OCI-LY1 (cell line): ENCODE results near the gene PTAR1.
"Not testable (repeated sequence)": the region's sequence is repeated elsewhere in the genome, so short reads cannot be mapped to it uniquely, and the experiment has no call there.

Experiments used
- H2AFZ ChIP-seq: fragments of 200-600 bp; sonication (generic), shearing (Covaris generic); 2 replicates; pipeline ENCODE4 v1.6.0; 2014; ENCODE audit warnings: antibody characterized with exemption, mild to moderate bottlenecking, low read length
- H3F3A ChIP-seq: fragments of 200-600 bp; sonication (generic), shearing (Covaris generic); 2 replicates; pipeline ENCODE4 v1.6.0; 2014; ENCODE audit warnings: mild to moderate bottlenecking, antibody characterized with exemption, low read length, moderate library complexity; ENCODE audit not compliant: insufficient read depth
- H3K27ac ChIP-seq: fragments of 200-600 bp; sonication (generic); 2 replicates; pipeline ENCODE4 v1.5.1; 2014; ENCODE audit warnings: low read length, mixed run types, mild to moderate bottlenecking, low read depth; ENCODE audit not compliant: poor library complexity, severe bottlenecking
- H3K27me3 ChIP-seq: fragments of 200-600 bp; sonication (generic); 2 replicates; pipeline ENCODE4 v1.6.0; 2014; ENCODE audit warnings: antibody characterized with exemption, mild to moderate bottlenecking, low read length, moderate library complexity; ENCODE audit not compliant: insufficient read depth
- H3K36me3 ChIP-seq: fragments of 200-600 bp; sonication (generic); 2 replicates; pipeline ENCODE4 v1.6.1; 2014; ENCODE audit warnings: mild to moderate bottlenecking, antibody characterized with exemption, low read length, moderate library complexity, mixed read lengths; ENCODE audit not compliant: insufficient read depth
- H3K4me1 ChIP-seq: fragments of 200-600 bp; sonication (generic); 2 replicates; pipeline ENCODE4 v1.5.1; 2014; ENCODE audit warnings: mild to moderate bottlenecking, low read length, moderate library complexity; ENCODE audit not compliant: insufficient read depth, severe bottlenecking
- H3K4me2 ChIP-seq: fragments of 200-600 bp; sonication (generic), shearing (Covaris generic); 2 replicates; pipeline ENCODE4 v1.6.1; 2014; ENCODE audit warnings: low read length
- H3K4me3 ChIP-seq: fragments of 200-600 bp; sonication (generic); 2 replicates; pipeline ENCODE4 v1.5.1; 2014; ENCODE audit warnings: low read length, low read depth, mild to moderate bottlenecking, mixed read lengths; ENCODE audit not compliant: poor library complexity, severe bottlenecking
- H3K79me2 ChIP-seq: fragments of 200-600 bp; shearing (Covaris generic); 2 replicates; pipeline ENCODE4 v1.6.1; 2016; ENCODE audit warnings: mixed run types, low read length, mixed read lengths; ENCODE audit not compliant: insufficient read depth
- H3K9ac ChIP-seq: fragments of 200-600 bp; sonication (generic), shearing (Covaris generic); 2 replicates; pipeline ENCODE4 v1.6.1; 2014; ENCODE audit warnings: mild to moderate bottlenecking, low read length, mixed read lengths
- H3K9me2 ChIP-seq: fragments of 200-600 bp; sonication (generic), shearing (Covaris generic); 2 replicates; pipeline ENCODE4 v1.6.1; 2014; ENCODE audit warnings: low read depth, mild to moderate bottlenecking, low read length, mixed read lengths
- H3K9me3 ChIP-seq: fragments of 200-600 bp; shearing (Covaris generic); 2 replicates; pipeline ENCODE4 v1.6.1; 2014; ENCODE audit warnings: low read length, mixed read lengths
- H4K20me1 ChIP-seq: fragments of 200-600 bp; sonication (generic), shearing (Covaris generic); 2 replicates; pipeline ENCODE4 v1.6.0; 2016; ENCODE audit warnings: mild to moderate bottlenecking, low read length; ENCODE audit not compliant: insufficient read depth
- EZH2 ChIP-seq: fragments of 200-600 bp; sonication (generic), shearing (Covaris generic); IDR thresholded peaks from 2 replicates; pipeline ENCODE4 v1.8.0; 2017; ENCODE audit warnings: borderline replicate concordance, mixed run types, mild to moderate bottlenecking, antibody characterized with exemption, low read length, moderate library complexity, mixed read lengths
- TF ChIP-seq, protein P1 (sequence below): fragments of 200-600 bp; sonication (generic), shearing (Covaris generic); IDR thresholded peaks from 2 replicates; pipeline ENCODE4 v1.5.1; 2017; ENCODE audit warnings: mild to moderate bottlenecking, antibody characterized with exemption, low read length, moderate library complexity, mixed read lengths

PTAR1 gene

GRCh38 chr9:69768716-69769115, 8.9 kb upstream of the PTAR1 start:
- no peaks in the 10 kb centered on the region for H3K9me3 ChIP-seq
- no peak overlapping the region for H3K9ac ChIP-seq
- TF ChIP-seq EZH2, result no peak
- TF ChIP-seq, protein P1, sequence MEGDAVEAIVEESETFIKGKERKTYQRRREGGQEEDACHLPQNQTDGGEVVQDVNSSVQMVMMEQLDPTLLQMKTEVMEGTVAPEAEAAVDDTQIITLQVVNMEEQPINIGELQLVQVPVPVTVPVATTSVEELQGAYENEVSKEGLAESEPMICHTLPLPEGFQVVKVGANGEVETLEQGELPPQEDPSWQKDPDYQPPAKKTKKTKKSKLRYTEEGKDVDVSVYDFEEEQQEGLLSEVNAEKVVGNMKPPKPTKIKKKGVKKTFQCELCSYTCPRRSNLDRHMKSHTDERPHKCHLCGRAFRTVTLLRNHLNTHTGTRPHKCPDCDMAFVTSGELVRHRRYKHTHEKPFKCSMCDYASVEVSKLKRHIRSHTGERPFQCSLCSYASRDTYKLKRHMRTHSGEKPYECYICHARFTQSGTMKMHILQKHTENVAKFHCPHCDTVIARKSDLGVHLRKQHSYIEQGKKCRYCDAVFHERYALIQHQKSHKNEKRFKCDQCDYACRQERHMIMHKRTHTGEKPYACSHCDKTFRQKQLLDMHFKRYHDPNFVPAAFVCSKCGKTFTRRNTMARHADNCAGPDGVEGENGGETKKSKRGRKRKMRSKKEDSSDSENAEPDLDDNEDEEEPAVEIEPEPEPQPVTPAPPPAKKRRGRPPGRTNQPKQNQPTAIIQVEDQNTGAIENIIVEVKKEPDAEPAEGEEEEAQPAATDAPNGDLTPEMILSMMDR, result no peak
- H2AFZ ChIP-seq, result no peak overlapping the region
- no peak overlapping the region for H3K4me3 ChIP-seq
- no peaks in the 10 kb centered on the region for H3F3A ChIP-seq
- no peaks in the 10 kb centered on the region for H4K20me1 ChIP-seq
- H3K9me2 ChIP-seq, result no peaks in the 10 kb centered on the region
- no peaks in the 10 kb centered on the region for H3K79me2 ChIP-seq
- no peaks in the 10 kb centered on the region for H3K27me3 ChIP-seq
- no peak overlapping the region for H3K27ac ChIP-seq
- H3K4me1 ChIP-seq, result no peaks in the 10 kb centered on the region
- H3K36me3 ChIP-seq, result no peaks in the 10 kb centered on the region
- H3K4me2 ChIP-seq, result no peak overlapping the region

DNA sequence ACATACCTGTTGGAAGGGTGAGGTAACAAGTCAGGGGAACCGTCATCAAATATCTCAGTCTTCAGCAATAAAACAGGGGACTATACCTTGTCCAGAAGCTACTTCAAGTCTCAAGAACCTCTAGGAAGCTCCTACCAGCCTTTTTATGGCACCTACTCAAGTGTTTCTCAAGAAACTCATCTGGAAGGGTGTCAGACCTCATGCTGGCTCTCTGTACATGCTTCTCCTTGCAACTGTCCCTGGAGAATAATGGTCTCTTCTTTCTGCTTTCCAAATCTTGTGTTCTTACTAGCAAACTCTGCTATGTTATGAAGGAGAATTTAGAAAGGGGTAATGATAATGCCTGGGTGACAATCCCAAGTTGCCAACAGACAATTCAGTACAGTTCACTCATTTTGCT, 8.3 kb upstream of the PTAR1 start:
- H4K20me1 ChIP-seq, result no peaks in the 10 kb centered on the region
- H3K4me3 ChIP-seq, result no peak overlapping the region
- H3F3A ChIP-seq, result no peaks in the 10 kb centered on the region
- H3K79me2 ChIP-seq, result no peaks in the 10 kb centered on the region
- H3K4me2 ChIP-seq, result no peak overlapping the region
- no peaks in the 10 kb centered on the region for H3K36me3 ChIP-seq
- no peak overlapping the region for H2AFZ ChIP-seq
- H3K27ac ChIP-seq, result no peak overlapping the region
- TF ChIP-seq EZH2, result no peak
- TF ChIP-seq, protein P1, result no peak
- no peaks in the 10 kb centered on the region for H3K4me1 ChIP-seq
- H3K9me3 ChIP-seq, result no peaks in the 10 kb centered on the region
- H3K9ac ChIP-seq, result no peak overlapping the region
- H3K27me3 ChIP-seq, result no peaks in the 10 kb centered on the region
- no peaks in the 10 kb centered on the region for H3K9me2 ChIP-seq

- not testable (repeated sequence) for H3K27me3 ChIP-seq, H3K4me1 ChIP-seq, H3F3A ChIP-seq, H3K9me2 ChIP-seq, H3K79me2 ChIP-seq, H3K27ac ChIP-seq, H3K36me3 ChIP-seq, H2AFZ ChIP-seq, H4K20me1 ChIP-seq, H3K9me3 ChIP-seq, H3K9ac ChIP-seq, H3K4me2 ChIP-seq, H3K4me3 ChIP-seq
Measured at GRCh38 chr9:69763862-69764261, 4.1 kb upstream of the PTAR1 start.

DNA sequence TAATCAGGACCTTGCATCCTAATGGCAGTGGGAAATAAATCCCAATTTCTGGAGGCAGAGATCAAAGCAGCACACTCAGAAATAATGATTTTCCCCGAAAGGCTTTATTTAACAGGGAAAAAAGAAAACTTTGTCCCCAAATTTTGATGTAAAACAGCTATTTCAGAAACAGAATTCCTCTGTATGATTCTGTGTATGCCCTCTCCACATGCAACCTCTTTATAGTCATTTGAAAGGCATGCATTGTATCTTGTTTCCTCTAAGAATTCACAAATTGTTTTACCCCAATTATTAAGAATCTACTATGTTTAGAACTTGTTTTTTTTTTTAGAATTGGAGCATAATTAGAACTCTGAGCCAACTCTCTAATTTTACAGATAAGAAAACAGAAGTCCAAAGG, 2.7 kb upstream of the PTAR1 start:
- Histone ChIP-seq H3K36me3 (peaks cover 4% of the 10 kb centered on the region; the same call in 1 of the 2 replicates), H2AFZ (no peak overlapping the region), H3K4me2 (no peak overlapping the region), H3K4me1 (peaks cover 16% of the 10 kb centered on the region), H3K27me3 (no peaks in the 10 kb centered on the region), H3K9ac (no peak overlapping the region), H3K9me3 (no peaks in the 10 kb centered on the region), H3K79me2 (peaks cover 14% of the 10 kb centered on the region), H3K9me2 (no peaks in the 10 kb centered on the region), H3F3A (no peaks in the 10 kb centered on the region), H4K20me1 (no peaks in the 10 kb centered on the region), H3K4me3 (no peak overlapping the region), H3K27ac (no peak overlapping the region)
- TF ChIP-seq EZH2, result no peak
- TF ChIP-seq, protein P1, result no peak
